MM.1S (cell line): ENCODE data around the gene RHOF.

Experiments used
- EZH2phosphoT487 ChIP-seq: fragments of 300-600 bp; sonication (generic); IDR thresholded peaks from 2 replicates; pipeline ENCODE4 v1.6.1; 2018; ENCODE audit warnings: antibody characterized with exemption, low read length
- TF ChIP-seq, protein P1 (sequence below): fragments of 300-600 bp; sonication (generic); IDR thresholded peaks from 2 replicates; pipeline ENCODE4 v1.5.1; 2016; ENCODE audit warnings: antibody characterized with exemption, low read length, mixed read lengths

- TF ChIP-seq, protein P1, sequence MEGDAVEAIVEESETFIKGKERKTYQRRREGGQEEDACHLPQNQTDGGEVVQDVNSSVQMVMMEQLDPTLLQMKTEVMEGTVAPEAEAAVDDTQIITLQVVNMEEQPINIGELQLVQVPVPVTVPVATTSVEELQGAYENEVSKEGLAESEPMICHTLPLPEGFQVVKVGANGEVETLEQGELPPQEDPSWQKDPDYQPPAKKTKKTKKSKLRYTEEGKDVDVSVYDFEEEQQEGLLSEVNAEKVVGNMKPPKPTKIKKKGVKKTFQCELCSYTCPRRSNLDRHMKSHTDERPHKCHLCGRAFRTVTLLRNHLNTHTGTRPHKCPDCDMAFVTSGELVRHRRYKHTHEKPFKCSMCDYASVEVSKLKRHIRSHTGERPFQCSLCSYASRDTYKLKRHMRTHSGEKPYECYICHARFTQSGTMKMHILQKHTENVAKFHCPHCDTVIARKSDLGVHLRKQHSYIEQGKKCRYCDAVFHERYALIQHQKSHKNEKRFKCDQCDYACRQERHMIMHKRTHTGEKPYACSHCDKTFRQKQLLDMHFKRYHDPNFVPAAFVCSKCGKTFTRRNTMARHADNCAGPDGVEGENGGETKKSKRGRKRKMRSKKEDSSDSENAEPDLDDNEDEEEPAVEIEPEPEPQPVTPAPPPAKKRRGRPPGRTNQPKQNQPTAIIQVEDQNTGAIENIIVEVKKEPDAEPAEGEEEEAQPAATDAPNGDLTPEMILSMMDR, result no peak
- no peak for TF ChIP-seq EZH2phosphoT487
Measured at GRCh38 chr12:121789233-121789781, 4.2 kb downstream of the RHOF start.
